Panc1 (cell line): Measurements from ENCODE around the gene MILR1.

Experiments
- POLR2AphosphoS5 ChIP-seq: IDR thresholded peaks from 2 replicates; pipeline ENCODE4 v1.6.1; 2012; ENCODE audit warnings: mild to moderate bottlenecking, low read depth, low read length, moderate library complexity
- TF ChIP-seq, protein P1 (sequence below): fragments of 450-650 bp; IDR thresholded peaks from 2 replicates; pipeline ENCODE4 v1.5.1; 2017; ENCODE audit warnings: mild to moderate bottlenecking

DNA sequence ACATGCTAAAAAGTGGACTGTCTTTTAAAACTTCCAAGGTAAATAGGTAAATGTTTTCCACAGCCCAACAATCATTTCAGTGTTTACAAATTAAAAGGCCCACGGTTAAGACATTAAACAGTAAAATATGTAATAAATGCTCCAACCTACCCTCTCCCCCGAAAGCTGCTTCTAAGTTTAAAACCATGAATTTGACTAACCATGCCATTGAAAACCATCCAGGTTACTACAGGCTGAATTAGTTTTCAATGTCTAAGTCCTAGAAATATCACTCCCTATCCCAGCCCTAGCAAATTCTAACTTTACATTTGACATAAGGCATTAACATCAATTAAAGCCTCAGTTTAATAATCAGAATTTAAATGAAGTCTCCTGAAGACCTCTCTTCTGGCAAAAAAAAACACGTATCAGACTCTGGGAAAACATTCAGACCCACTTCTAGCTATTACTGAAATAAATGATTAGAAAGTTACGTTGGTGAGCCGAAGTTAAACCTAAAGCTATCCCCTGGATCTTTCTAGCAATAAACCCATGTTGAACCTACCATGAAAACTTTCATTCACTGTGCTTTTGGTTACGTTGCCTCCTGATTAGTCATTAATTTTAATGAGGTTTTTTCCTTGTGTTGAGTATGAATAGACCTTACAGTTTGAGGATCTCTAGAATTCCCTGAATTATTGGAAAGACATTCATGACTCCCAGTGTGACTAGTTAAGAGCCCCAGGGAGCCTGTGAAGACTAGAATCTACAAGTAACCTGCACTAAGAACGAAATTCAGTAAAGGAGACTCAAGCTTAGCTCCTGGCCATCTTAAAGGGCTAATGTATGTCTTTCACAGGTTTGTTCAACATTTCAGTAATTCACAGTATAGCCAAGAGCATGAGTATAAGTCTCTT, 49.6 kb downstream of the MILR1 start:
- 0 out of 2 replicates have a peak, but pooled peaks have one; percentile 43 for TF ChIP-seq POLR2AphosphoS5
- TF ChIP-seq, protein P1, sequence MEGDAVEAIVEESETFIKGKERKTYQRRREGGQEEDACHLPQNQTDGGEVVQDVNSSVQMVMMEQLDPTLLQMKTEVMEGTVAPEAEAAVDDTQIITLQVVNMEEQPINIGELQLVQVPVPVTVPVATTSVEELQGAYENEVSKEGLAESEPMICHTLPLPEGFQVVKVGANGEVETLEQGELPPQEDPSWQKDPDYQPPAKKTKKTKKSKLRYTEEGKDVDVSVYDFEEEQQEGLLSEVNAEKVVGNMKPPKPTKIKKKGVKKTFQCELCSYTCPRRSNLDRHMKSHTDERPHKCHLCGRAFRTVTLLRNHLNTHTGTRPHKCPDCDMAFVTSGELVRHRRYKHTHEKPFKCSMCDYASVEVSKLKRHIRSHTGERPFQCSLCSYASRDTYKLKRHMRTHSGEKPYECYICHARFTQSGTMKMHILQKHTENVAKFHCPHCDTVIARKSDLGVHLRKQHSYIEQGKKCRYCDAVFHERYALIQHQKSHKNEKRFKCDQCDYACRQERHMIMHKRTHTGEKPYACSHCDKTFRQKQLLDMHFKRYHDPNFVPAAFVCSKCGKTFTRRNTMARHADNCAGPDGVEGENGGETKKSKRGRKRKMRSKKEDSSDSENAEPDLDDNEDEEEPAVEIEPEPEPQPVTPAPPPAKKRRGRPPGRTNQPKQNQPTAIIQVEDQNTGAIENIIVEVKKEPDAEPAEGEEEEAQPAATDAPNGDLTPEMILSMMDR, result no peak
